ENCODE results near the gene MTX3.

Gene MTX3

DNA sequence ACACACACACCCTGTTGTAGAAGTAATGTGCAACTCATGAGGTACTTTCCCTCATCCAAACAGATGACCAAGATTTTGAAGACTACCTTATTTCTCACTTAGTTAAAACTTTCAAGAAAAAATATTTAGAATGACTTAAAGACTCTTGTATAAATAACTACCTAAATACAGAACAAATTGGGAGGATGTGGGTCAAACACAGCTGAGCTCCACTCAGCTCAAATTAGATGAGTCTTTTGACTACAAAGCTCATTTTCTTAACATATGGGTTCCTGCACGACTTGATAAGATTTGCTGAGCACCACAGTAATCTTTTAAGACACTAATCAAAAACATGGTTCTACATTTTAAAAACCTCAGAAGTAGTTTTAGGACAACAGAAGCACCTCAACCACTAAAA is 8.9 kb downstream of the MTX3 start:
- no peak for DNase-seq

DNA sequence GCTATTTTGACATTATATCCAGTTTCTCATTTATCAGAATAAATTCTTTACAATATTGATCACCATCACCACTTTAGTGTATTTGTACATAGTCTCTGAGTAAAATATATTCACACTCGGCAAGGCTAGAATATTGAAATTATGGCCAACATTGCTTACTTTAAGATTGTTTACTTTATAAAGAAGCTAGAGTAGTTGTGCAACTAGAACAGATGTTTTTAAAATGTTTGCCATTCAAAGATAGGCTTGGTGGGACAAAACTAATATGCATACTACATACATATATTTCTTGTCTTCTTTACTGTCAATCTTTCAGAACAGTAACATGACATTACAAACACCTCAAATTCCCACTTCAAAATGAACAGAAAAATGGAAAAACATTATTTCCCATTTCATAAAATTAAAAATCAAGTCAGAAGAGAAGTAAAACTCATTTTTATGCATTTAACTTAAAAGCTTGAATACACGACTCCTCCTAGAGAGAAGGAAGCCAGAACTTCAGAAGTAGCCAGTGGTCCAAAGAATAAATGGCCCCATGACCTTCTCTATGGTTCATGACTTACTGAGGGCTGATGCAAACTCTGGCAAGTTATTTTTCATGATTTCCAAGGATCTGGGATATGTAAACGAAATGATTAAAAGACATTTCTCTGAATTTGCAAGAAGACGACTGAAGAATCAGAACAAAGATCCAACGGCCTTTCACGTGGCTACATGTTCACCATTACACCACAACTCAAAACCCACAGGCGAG is 14.1 kb downstream of the MTX3 start:
- no peak for DNase-seq

GRCh38 chr5:79975422-79975821 is 15.6 kb downstream of the MTX3 start:
- DNase-seq, result no peak

- DNase-seq, result no peak
These were observed 16.2 kb downstream of the MTX3 start for GRCh38 chr5:79974886-79975285.

- DNase-seq, result no peak
These were observed 17.1 kb downstream of the MTX3 start for GRCh38 chr5:79973996-79974395.

DNA sequence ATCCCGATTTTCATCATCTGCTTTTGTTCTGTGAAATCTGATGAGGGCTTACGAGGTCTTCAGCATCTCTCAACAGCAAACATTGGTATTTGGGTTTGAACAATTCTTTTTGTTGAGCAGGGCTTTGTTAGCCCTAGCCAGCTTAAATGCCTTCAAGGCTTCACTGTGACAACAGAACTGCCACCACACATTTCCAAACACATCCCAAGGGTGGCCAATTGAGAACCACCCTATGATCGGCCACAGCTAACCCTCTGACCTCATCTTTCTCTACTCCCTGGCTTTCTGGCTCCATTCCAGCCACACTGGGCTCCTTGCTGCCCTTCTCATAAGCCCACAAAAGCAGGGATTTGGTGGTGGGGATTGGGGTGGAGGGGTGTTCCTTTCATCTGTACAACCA is 17.6 kb downstream of the MTX3 start:
- DNase-seq, result no peak

DNA sequence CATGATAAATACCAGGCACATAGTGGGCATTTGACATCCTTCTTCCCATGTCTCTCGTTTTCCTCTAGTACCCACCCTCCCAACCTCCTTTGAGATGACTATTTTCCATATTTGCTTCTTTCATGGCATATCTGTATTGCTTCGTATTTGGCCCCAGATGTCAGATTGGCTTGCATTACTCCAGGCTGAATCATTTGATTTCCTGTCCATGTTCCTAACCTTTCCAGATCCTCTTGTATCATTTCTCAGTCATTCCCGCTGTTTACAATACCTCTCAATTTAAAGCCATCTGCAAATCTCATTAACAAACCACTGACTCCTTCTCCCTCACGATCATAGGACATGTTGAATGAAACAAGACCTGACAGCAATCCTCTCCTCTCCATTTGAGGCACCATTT is 19.9 kb downstream of the MTX3 start:
- DNase-seq, result no peak

- no peak for DNase-seq
These were observed 24.6 kb downstream of the MTX3 start for GRCh38 chr5:79966448-79966847.

DNA sequence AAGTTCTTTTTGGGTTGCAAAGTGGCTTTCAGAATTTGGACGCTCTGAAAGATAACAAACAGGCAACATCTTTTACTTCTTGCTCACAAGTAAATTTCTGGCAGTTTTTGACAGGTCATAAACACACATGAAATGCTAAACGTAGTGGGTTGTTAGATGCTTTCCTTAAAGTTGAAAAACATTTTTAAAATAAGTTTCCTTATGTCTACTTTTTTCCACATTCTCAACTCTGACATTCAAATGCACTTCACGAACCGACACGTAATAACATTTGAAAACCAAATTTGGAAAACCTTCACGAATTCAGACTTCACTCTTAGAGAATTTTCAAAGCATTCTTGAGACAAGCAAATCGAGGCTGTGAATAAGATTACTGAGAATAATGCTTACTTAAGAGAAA is 26.9 kb downstream of the MTX3 start:
- no peak for DNase-seq

GRCh38 chr5:79963261-79964061 is 27.6 kb downstream of the MTX3 start:
- DNase-seq, result no peak

DNA sequence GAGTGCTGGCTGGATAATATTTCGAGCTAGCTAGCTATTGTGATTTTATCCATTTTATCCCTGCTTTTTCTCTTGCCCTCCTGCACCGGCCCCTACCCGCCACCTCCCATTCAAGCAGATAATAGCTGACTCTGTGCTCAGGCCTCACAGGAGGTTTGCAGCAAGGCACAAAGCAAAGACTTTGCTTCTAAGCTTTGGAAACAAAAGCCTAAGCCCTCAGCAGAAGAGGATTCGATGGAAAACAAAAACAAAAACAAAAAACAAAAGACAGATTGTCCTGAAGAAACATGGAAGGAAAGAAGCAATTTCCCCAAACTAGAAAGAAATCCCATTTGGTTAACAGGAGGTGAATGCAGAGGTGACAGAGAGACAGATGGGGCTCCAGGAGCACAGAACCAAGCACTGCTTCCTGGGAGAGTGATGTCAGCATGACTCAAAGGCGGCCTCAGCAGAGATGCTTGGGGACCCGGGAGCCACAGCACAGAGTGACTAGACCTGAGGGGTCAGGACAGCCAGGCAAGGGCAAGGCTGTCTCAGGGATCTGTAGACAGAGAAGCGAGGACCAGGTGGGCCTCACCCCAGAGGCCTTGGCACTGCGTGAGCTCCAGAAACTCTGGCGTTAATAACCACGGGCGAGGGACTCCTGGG is 28.4 kb downstream of the MTX3 start:
- no peak for DNase-seq

DNA sequence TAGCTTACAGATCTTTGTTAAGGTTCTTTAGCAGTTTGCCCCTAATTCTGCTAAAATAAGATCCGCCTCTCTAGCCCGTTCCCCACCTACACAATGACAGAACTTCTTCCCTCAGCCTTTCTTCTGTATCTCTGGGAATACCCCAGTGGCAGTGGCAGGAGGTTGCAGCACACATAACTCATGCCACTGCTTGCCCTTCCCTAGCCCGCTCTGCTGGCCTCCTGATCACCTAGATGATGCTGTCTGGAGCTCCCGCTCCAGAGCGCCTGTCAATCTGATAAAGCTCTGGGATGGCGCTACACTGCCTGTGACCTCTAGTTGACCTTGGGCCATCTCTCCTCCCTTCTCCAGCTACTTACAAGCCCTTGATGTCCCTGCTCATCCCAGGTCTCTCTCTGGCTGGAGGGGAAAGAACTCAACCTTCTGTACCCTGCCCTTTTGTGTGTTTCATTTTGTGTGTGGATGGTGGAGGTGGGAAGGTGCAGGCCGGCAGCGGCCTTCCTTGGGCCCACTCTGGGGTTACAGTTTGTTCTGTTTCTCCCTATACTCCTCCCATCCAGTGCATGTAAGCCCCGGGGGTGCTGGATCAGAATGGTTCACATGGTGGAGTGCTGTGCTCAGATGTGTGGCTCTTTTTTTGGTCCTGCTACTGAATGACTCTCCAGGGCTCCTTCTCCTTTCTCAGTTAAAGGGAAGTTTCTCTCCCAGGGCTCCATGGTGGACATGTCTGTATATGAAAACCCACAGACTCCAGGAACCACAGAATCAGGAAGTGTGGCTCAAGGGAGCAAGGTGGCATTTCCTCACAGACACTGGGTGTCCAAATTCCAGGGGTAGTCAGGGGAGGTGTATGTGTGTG is 29.1 kb downstream of the MTX3 start:
- DNase-seq, result no peak

- no peak for DNase-seq
These were observed 31.7 kb downstream of the MTX3 start for GRCh38 chr5:79959407-79959806.

DNA sequence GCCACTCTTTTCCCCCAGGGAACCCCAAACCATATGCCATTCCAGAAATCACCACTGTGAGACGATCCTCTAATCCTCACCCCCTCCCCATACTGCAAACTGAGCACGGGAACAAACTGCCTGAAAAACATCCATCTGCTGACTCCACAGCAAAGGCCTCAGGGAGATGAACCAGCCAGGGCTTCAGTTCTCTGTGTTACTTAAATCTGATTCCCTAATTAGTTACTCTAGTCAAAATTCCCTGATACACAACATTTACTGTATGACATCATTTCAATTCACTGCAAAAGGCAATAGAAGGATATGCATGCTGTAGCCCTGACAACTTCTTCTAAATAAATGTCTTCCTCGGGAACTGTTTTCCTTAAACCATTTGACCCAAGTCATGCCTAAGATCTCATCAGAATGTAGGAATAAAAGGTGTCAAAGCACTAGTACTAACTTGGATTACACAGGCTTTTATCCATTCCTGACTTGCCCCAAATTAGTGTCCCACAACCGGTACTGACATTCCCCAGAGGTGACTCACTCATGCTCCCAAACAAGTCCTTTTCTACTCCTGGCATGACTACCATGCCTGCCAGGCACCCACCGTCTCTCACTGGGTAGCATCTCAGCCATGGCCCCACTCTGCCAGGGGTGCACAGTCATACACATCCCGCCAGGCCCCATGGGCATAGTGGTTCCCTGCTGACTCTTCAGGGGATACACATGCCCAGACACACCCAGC is 35.0 kb downstream of the MTX3 start:
- DNase-seq, result no peak

GRCh38 chr5:79955356-79955895 is 35.6 kb downstream of the MTX3 start:
- DNase-seq, result no peak

DNA sequence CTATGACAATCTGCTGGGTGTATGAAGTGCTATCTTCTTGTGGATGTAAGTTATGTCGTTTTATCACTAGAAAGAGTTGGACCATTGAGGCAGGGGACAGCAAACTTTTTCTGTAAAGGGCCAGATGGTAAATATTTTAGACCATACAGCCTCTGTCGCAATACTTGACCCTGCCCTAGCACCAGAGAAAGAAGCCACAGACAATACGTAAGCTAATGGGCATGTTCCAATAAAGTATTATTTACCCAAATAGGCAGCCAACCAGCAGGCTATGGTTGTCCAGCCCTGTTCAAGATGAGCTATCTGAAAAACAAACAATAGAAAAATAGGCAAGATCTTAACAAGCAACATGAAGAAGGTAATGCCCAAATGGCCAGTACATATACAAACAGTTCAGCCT is 36.4 kb downstream of the MTX3 start:
- no peak for DNase-seq

DNA sequence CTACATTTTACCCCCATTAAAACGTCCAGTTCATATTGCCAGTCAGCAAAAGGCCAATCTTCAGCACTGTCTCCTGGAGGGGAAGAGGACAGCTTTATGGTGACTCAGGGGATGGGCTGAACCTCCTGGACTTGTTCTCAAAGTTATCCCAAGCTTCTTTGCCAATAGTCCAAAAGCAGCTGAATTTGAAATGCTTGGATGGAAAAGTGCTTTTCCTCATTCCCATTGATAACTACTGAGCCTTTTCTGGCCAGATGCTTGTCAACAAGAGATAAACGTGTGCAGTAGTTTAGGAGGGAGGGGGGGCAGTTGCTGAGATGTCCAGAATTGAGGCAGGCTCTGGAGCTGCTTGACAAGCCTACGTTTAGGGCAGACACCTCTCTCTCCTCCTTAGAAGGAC is 43.5 kb downstream of the MTX3 start:
- DNase-seq, result no peak

- no peak for DNase-seq
These were observed 52.6 kb downstream of the MTX3 start for GRCh38 chr5:79938468-79938867.

DNA sequence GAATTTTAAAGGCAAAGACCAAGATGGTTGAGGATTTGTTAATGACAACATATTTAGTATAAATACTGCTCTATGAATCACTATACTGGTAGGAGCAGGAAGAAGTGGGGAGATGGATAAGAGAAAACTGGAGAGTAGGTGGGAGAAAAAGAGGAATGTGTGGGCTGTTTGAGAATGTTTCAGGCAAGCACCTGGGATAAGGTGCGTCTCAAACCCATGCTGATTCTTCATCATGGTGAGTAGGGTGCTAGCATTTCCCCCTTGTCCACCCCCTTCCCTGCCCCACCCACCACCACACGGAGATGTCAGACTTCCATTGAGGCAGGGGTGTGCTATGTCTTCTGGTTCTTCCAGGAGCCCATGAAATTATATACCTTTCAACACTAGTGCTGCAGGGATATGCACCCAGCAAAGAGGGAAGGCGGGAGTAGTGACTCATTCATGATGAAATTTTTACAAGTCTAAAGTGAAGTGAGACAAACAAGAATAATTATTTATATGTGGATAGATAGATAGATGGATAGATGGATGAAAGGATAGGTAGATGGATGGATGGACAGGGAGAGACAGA is 54.3 kb downstream of the MTX3 start:
- DNase-seq, result no peak

- DNase-seq, result peak in 1 of 3 experiments; percentile 0
These were observed 54.9 kb downstream of the MTX3 start for GRCh38 chr5:79936002-79936645.

DNA sequence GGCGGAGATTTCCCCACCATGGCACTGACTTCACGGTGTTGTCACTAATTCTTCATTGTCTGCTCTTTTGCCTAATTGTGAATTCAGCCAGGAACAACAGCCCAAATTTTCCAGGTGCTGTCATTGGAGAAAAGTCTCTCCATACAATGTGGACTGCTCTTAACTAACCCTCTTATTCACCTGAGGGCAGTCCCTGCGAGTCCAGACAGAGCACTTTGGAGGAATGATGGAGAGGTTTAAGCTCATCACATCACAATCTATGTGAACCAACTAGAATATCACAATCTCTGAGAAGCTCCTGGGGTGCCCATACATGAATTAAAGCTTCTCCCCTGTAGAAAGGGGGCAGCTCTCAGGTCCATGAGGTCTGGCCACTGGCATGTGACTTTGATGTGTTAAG is 56.4 kb downstream of the MTX3 start:
- no peak for DNase-seq

Data from NCI-H1417 (cell line).